Heart right ventricle (tissue), 16 donors: Measurements from ENCODE around the gene HEBP2. TPM values are rescaled to one million over a fixed set of nuclear protein-coding genes. Genes with fewer than 3 reads are reported as not detected.
"Not testable (repeated sequence)": the region's sequence is repeated elsewhere in the genome, so short reads cannot be mapped to it uniquely, and the experiment has no call there.

ENCODE experiments used
- ATAC-seq, 8 donors: fragments of 200-7000 bp; cut with Tn5 transposase; one replicate each; pipeline ENCODE4 v1.9.1; 2020; ENCODE audit warnings: mild to moderate bottlenecking in 8 of 8, moderate library complexity in 8 of 8, moderate number of reproducible peaks in 1 of 8
- DNase-seq, 2 donors: peaks; one replicate each; pipeline ENCODE4 v3.0.0-alpha.2; 2020
- H3K27ac ChIP-seq, 10 donors: fragments of 200-600 bp; sonication (generic) in 2 of 10; one replicate each; pipeline versions ENCODE4 v1.5.0 to v1.8.0; 2020 to 2022; ENCODE audit warnings: mild to moderate bottlenecking in 3 of 10
- H3K27me3 ChIP-seq, 7 donors: fragments of 200-600 bp; one replicate each; pipeline ENCODE4 v1.8.0; 2021 to 2022; ENCODE audit warnings: mild to moderate bottlenecking in 2 of 7
- H3K36me3 ChIP-seq, 9 donors: fragments of 200-600 bp; sonication (generic) in 1 of 9; one replicate each; pipeline versions ENCODE4 v1.5.0 to v1.8.0; 2020 to 2022; ENCODE audit warnings: mild to moderate bottlenecking in 2 of 9
- H3K4me1 ChIP-seq, 9 donors: fragments of 200-600 bp; sonication (generic) in 1 of 9; one replicate each; pipeline versions ENCODE4 v1.5.0 to v1.8.0; 2020 to 2022; ENCODE audit warnings: mild to moderate bottlenecking in 4 of 9
- H3K4me3 ChIP-seq, 10 donors: fragments of 200-600 bp; sonication (generic) in 2 of 10; one replicate each; pipeline versions ENCODE4 v1.5.0 to v1.8.0; 2020 to 2022; ENCODE audit warnings: mild to moderate bottlenecking in 7 of 10, moderate library complexity in 2 of 10
- H3K9me3 ChIP-seq, 11 donors: fragments of 200-600 bp in 10 of 11; sonication (generic) in 2 of 11; one replicate each; pipeline versions ENCODE4 v1.5.0 to v1.8.0; 2013 to 2022; ENCODE audit warnings: mild to moderate bottlenecking in 2 of 11, control low read depth in 1 of 11, moderate library complexity in 1 of 11
- WGBS, 2 donors: extraction: QIAGEN DNeasy Blood & Tissue Kit; methylation state at CpG; one replicate each; pipeline ENCODE4 v1.1.7; 2013; ENCODE audit warnings: inconsistent platforms in 1 of 2; 5-methylcytosine and 5-hydroxymethylcytosine counted together
- intact Hi-C, 10 donors: fragments of 100-400 bp; cut with DNase I; formaldehyde crosslinking; loops; one replicate each; pipeline versions ENCODE4 v1.11.1 to v1.14.2; 2022
- long read RNA-seq, 3 donors: library from polyadenylated mRNA; unstranded; transcript quantifications; one replicate each; pipeline ENCODE4 v2.0.0, GENCODE V29; 2020 to 2021
- polyA plus RNA-seq, 2 donors: library from polyadenylated mRNA; stranded (reverse); fragments of 200-250 nt; gene quantifications; one replicate each; pipeline ENCODE4 v1.2.3, GENCODE V29; 2013
- total RNA-seq, 10 donors: library from RNA; stranded (reverse); fragmentation: NEBNext Ultra II Directional in 3 of 10; extraction: Animal tissue kit (Norgen Biotek cat#: 25700) in 3 of 10; gene quantifications; one replicate each; pipeline versions ENCODE4 v1.2.1 to v1.2.4, GENCODE V29; 2021 to 2023
- TF ChIP-seq, protein P1 (sequence below), 9 donors: fragments of 200-600 bp; sonication (generic) in 2 of 9; IDR thresholded peaks; one replicate each; pipeline versions ENCODE4 v1.5.0 to v1.8.0; 2021 to 2022; ENCODE audit warnings: antibody characterized with exemption in 9 of 9, mild to moderate bottlenecking in 5 of 9, moderate library complexity in 1 of 9
- donor health status: Arrhythmogenic right ventricular cardiomyopathy.
- donor health status: ischemic (EF 13 %, LVEDD 7.1; RV severe dilation, severe dysfunction).
- donor health status: healthy with polysubstance abuse.
- donor health status: DM: no; HTN: yes; CAD: no.
- donor health status: DM: no; HTN: no; CAD: no.
- donor health status: ischemic (EF 25% LVEDD 6.9; RV normal size, moderate dysfunction).
- donor health status: ischemic (EF 25% LVEDD 5.7; RV mildly dilated, moderate dysfunction).
- donor health status: healthy.
- donor health status: DM: yes; HTN: yes; CAD: no.
- donor health status: Ischemic cardiomyopathy.
- donor health status: ischemic (EF 35%, LVEDD 5.7; RV mildly dilated, moderate dysfunction).
- donor health status: nonischemic (EF 11% LVEDD 7.7; RV severe dilation, severe dysfunction).
- donor health status: DM: yes; HTN: yes; CAD: no.
- donor health status: PGD.
- donor health status: ischemic (EF 29% LVEDD 5.4; RV normal size, mild dysfunction).
- donor health status: nonischemic (EF 23%, LVEDD 6.1; RV moderate dilation, normal function).

The HEBP2 gene, protein sequence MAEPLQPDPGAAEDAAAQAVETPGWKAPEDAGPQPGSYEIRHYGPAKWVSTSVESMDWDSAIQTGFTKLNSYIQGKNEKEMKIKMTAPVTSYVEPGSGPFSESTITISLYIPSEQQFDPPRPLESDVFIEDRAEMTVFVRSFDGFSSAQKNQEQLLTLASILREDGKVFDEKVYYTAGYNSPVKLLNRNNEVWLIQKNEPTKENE
- total RNA-seq (100 to 1,000 TPM in 5 of 10 donors, 10 to 100 TPM in 5; 88.4 to 108 (median 100) TPM), polyA plus RNA-seq (100 to 1,000 TPM in 1 of 2 donors, 10 to 100 TPM in 1; 44.1 to 123 TPM)
- long read RNA-seq, donor 1, full-length matches to known transcripts = 127 of 149 reads
- long read RNA-seq, donor 1, partial matches to known transcripts = 13 of 149 reads
- long read RNA-seq, donor 1, other reads (novel, unspliced or antisense) = 9 of 149 reads
- long read RNA-seq, donor 2, full-length matches to known transcripts = 127 of 140 reads
- long read RNA-seq, donor 2, partial matches to known transcripts = 7 of 140 reads
- long read RNA-seq, donor 2, other reads (novel, unspliced or antisense) = 6 of 140 reads
- long read RNA-seq, donor 3, full-length matches to known transcripts = 2 of 21 reads
- long read RNA-seq, donor 3, partial matches to known transcripts = 2 of 21 reads
- long read RNA-seq, donor 3, other reads (novel, unspliced or antisense) = 17 of 21 reads

DNA sequence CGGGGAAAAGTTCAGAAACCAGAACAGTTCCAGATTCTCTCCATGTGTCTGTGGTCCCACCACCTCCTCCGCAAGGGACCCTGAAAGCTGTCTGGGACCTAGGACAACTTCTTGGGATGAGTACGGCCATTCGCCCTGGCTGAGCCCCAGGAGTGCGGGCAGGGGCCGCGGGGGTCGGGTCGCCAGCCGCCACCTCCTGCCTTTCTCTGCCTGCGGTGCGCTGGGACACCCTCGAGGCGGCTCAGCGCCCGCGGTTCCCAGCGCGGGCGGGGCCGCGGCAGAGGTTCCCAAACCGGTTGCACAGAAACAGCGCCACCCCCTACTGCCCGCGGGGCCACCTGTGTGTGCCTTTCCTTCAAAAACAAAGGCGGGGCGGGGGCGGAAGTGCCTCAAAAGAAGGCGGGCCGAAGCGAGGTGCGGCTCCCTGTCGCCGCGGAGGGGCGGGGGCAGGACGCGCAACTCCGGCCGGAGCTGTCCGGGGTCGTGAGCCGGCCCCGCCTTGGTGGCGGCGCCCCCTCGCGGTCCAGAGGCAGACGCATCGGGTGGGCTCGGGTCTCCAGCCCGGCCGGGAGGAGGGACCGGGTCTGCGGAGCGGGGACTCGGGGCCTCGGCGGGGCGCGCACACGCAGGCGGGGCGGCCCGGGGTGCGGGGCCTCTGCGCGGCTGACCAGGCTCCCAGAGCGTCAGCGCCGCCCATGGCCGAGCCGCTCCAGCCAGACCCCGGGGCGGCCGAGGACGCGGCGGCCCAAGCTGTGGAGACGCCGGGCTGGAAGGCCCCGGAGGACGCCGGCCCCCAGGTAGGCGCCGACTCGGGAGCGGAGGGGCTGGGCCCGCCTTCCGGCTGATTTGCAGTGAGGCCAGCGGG lies at the start of gene HEBP2:
Gene HEBP2 (plus strand): TSS at position 423 of the 865 bp plus-strand sequence. CDS start 273 bp downstream, at position 696.
- Histone ChIP-seq H3K36me3 (peaks cover 0 to 38% (median 25%) of the 10 kb centered on the region in 9 donors), H3K9me3 (no peaks in the 10 kb centered on the region), H3K4me3 (peak within 1 kb of the TSS; percentile 43 to 92 (median 78)), H3K27me3 (no peaks in the 10 kb centered on the region), H3K27ac (peak within 1 kb of the TSS; percentile 86 to 98 (median 95)), H3K4me1 (peaks cover 0 to 28% (median 20%) of the 10 kb centered on the region in 9 donors)
- intact Hi-C loops = loop anchor here in 9 of 10 donors (5.0 to 10.0 kb wide), 7 partner anchors 97 to 289 kb away; no protein-coding TSS in a partner anchor
- 0% methylated on average over 86 to 92 of the region's 92 CpGs for WGBS, 2 donors
- TF ChIP-seq, protein P1, sequence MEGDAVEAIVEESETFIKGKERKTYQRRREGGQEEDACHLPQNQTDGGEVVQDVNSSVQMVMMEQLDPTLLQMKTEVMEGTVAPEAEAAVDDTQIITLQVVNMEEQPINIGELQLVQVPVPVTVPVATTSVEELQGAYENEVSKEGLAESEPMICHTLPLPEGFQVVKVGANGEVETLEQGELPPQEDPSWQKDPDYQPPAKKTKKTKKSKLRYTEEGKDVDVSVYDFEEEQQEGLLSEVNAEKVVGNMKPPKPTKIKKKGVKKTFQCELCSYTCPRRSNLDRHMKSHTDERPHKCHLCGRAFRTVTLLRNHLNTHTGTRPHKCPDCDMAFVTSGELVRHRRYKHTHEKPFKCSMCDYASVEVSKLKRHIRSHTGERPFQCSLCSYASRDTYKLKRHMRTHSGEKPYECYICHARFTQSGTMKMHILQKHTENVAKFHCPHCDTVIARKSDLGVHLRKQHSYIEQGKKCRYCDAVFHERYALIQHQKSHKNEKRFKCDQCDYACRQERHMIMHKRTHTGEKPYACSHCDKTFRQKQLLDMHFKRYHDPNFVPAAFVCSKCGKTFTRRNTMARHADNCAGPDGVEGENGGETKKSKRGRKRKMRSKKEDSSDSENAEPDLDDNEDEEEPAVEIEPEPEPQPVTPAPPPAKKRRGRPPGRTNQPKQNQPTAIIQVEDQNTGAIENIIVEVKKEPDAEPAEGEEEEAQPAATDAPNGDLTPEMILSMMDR (IDR thresholded peaks at IDR 0.05) = peak; percentile 51 to 82 (median 68)
- ATAC-seq (peak; percentile 92 to 95 (median 94)), DNase-seq (peak; percentile 95)

DNA sequence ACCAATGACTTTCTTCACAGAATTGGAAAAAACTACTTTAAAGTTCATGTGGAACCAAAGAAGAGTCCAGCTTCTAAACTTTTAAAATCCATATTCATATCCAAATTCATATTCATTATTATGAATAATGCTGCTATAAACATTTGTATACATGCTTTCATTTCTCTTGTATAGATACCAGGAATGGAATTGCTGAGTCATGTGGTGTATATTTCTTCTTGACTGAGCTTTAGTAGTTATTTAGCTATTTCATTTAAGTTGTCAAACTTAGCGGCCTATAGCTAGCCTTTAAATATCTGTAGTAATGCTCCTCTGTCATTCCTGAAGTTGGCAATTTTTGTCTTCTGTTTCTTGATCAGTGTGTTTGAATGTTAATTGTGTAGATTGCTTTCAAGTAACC lies 46.1 kb upstream of the HEBP2 start:
- H3K27ac ChIP-seq = no peak overlapping the region
- no peaks in the 10 kb centered on the region for H3K36me3 ChIP-seq
- ATAC-seq (no peak), DNase-seq (no peak)
- WGBS, 2 donors = 93 to 96% methylated on average over 1 of the region's 1 CpG
- intact Hi-C loops = no loop called here
- no peak overlapping the region for H3K4me3 ChIP-seq
- peaks cover 0 to 3% (median 0%) of the 10 kb centered on the region in 11 donors for H3K9me3 ChIP-seq
- H3K27me3 ChIP-seq = no peaks in the 10 kb centered on the region
- TF ChIP-seq, protein P1 (IDR thresholded peaks at IDR 0.05) = no peak
- no peaks in the 10 kb centered on the region for H3K4me1 ChIP-seq

DNA sequence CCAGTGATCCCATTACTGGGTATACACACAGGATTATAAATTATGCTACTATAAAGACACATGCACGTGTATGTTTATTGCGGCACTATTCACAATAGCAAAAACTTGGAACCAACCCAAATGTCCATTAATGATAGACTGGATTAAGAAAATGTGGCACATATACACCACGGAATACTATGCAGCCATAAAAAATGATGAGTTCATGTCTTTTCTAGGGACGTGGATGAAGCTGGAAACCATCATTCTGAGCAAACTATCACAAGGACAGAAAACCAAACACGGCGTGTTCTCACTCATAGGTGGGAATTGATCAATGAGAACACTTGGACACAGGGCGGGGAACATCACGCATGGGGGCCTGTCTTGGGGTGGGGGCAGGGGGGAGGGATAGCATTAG lies 35.3 kb upstream of the HEBP2 start:
- H3K27me3 ChIP-seq, H3K36me3 ChIP-seq, ATAC-seq, H3K4me3 ChIP-seq, H3K9me3 ChIP-seq, H3K27ac ChIP-seq, intact Hi-C loops, DNase-seq: not testable (repeated sequence)
- WGBS, 2 donors = 95 to 96% methylated on average over 8 of the region's 8 CpGs
- peaks cover 0 to 19% (median 0%) of the 10 kb centered on the region in 9 donors for H3K4me1 ChIP-seq

DNA sequence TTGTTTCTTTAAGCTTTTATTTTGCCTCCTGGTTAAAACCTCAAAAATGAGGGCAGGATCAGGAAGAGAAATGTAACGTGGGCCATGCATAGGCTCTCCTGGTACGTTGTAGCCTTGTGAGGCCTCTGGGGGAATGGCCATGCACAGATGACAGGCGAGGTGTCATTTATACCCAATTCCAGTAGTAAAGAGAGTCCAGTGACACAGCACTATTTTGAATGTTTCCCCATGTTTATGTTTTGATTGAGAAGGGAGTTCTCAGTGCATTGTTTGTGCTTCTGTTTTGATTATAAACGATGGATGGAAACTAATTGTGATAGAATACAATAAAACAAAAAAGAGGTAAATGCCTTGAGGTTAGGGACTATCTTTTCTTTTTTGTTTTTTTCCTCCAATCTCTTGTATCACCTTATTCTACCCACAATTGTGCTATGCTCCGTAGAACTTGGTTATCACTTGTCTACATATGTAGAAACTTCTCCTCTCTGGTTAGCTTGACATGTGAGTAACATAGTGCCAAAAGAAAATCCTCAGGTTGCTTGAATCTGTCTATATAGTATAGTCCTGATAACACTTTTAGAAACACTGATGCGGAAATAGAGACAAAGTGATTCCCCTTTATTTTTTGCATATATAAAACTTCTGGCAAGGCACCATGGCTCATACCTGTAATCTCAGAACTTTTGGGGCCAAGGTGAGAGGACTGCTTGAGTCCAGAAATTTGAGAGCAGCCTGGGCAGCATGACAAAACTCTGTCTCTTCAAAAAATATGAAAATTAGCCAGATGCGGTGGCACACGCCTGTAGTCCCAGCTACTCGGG lies 33.2 kb upstream of the HEBP2 start:
- DNase-seq = no peak
- TF ChIP-seq, protein P1 (IDR thresholded peaks at IDR 0.05) = no peak
- Histone ChIP-seq H3K9me3 (peaks cover 0 to 5% (median 0%) of the 10 kb centered on the region in 11 donors), H3K4me3 (no peak overlapping the region), H3K27ac (no peak overlapping the region), H3K36me3 (no peaks in the 10 kb centered on the region), H3K4me1 (peaks cover 0 to 19% (median 0%) of the 10 kb centered on the region in 9 donors), H3K27me3 (no peaks in the 10 kb centered on the region)
- no peak for ATAC-seq
- intact Hi-C loops = no loop called here
- 79 to 85% methylated on average over 9 of the region's 9 CpGs for WGBS, 2 donors
